NCI-H1417 (cell line): Measurements from ENCODE around the gene TMPRSS3.

ENCODE experiments used
- DNase-seq, 3 experiments: peaks; one replicate each; lab custom pipeline; 2025; lab: John Stamatoyannopoulos, UW

Gene TMPRSS3

DNA sequence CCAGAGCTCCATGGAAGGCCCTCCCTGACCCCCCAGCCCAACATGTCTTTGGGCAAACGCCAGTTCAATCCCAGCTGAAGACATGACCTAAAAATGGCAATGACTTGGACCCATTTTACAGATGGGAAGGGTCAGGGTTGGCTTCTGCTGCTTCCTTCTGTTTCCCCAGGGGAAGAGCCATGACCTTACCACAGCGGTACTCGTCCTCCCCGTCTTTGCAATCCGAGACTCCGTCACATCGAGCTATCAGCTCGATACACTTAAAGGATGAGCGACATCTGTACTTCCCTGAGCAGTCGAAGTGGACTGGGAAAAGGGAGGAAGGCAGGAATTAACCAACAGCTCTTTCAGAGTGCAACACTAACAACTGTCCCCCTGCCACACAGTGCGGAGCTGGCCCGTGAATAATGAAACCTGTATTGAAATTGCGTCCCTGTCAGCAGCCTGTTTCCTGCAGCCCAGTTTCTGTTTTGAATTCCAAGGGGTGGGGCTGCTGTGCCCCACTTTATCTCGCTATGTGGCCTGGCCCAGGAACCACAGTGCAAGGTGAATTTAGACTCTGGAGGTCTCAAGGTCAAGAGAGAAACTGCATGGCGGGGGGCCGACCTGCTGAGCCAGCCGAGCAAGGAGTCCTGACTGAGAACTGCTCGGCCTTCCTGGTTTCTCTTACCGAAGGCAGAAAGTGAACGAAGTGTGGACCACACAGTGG, 7.0 kb downstream of the TMPRSS3 start:
- no peak for DNase-seq

DNA sequence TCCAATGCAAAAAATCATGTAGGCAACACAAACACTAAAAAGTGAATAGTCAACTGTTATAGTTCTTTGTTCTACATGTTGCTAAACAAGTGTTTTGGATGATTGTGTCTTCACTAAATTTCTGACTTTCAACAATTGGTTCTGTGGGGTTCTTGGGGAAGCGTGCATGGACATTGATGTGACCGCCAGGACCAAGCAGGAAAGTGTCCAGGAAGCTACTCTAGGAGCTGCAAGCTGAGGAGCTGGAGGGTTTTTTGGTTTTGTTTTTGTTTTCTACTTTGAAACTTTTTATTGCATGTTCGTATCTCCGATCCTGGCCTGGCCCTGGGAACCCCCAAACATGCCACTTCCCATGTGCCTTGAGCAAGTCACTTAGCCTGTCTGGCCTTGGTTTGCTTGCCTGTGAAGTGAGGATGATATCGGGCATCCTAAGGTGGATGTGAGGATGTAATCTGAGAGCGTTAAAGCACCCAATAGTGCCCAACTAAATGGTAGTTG, 8.0 kb downstream of the TMPRSS3 start:
- DNase-seq = no peak

DNA sequence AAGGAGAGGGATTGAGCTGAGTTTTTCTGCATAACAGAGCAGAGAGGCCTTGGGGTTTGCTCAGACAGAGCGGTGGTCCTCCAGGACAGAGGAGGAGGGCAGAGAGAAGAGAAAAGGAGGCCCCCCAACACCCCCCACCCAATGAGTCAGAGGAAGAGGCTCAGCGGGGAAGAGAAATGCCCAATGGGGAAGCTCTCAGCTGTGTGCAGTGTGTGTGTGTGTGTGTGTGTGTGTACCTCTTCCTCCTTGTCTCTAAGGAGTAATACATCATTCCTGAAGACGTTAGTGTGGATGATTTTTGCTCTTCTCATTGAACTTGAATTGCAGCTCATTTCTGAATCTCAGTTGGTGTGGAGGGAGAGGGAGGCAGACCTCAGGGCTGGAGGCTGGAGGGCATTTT, 8.7 kb downstream of the TMPRSS3 start:
- no peak for DNase-seq

DNA sequence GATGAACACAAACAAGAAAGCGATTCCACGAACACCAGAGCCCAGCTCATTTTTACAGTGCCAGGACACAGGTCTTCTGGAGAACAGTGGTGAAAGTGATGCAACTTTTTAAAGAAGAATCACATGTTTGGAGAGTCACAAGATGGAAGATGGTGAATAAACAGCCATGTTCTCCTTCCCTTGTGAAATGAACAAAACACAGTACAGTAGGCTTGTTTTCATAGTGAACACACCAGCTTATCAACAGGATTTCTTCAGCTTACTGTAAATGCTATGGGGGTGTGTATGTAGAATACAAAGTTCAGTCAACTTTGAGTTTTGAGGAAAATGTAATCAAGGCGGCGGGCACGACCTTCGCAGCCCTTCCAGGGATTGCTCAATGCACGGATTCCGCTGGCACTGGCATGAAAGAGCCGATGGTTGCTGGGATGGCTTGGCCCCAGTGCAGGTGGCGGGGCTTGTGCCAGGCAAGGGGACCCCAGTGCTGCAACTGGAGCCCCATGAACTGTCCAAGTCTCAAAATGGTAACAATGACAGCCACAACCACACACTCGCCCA, 9.7 kb downstream of the TMPRSS3 start:
- no peak for DNase-seq

DNA sequence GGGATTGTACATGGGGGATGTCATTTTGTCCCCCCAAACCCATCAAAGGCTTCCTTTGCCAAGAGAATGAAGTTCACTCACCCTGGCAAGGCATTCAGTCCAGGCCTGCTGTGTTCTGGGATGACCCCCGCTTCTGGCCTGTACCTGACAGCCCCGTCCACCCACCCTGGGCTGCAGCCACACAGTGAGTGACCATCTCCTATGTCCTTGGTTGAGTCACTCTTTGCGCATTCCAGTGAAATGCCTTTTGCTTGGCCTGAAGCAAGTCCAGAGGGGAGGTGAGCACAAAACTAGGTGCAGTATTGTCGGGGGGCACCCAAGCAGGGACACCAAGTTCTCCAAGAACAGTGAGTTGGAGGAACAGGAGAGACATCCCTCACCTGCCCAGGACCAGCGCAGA, 10.2 kb downstream of the TMPRSS3 start:
- DNase-seq = no peak

DNA sequence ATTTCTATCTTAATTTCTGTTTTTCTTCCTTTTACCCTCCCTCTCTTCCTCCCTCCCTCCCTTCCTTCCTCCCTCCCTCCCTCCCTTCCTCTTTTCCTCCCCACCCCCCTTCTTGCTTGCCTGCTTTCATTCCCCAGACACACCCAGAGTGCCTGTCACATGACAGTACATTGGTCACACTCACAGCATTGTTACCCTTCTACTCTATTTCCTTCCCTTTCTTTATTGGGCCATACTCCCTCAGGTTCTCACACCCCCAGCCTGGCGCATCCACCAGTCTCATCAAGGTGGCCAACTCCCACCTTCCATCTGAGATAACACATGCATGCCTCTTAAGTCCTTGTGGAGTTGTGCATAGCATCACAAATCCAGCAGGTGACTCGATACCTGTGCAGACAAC, 10.9 kb downstream of the TMPRSS3 start:
- DNase-seq = no peak

DNA sequence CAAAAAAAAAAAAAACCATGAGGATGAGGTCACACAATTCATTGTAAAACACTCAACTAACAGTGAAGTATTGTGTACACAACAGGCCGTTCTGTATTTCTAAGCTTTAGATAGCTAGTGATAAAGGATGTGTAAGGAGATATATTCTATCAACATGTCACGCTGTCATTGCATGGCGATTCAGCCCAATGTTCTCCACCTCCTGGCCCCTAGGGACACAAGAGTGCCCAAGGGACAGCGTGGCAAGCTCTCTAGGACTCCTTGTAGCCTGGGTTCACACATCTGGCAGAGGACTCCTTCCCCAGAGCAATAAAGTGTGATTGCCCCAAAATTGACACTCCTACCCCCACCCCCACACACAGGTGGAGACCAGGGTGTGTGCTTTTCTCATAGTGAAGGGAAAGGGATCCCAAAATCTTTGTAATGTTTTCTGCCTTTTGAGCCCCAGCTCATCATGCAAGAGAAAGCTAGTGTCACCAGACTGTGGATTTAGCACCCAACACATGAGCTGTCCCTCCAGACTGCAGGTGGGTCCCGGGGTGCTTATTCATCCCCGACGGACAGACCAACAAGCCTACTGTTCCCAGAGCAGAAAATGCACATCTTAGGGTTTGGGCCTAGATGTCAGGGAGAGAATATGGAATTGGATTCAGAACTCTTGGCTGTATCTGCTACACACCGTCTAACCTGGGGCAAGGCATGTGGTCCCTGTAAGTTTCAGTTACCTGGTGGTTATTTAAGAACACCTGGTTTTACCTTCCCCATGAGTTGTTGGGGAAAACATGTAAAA, 11.5 kb downstream of the TMPRSS3 start:
- DNase-seq = peak in 1 of 3 experiments; percentile 23

DNA sequence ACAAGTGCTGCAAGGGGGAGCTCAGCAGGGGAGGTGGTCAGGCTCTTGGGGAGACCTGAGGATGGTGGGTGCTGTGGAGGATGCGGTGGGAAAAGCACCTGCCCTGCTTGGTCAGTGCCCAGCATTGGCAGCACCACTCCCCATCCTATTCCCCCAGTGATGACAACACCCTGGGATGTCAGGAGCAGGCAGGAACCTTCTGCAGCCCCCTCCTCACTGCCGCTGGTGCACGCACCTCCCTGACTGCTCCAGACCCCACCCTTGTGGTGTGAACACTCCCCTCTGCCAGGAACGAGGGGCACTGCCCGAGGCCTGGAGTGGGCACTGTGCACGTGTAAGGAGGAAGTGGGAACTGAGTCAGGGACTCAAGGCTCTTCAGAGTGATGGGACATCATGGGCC, 12.5 kb downstream of the TMPRSS3 start:
- DNase-seq = no peak

DNA sequence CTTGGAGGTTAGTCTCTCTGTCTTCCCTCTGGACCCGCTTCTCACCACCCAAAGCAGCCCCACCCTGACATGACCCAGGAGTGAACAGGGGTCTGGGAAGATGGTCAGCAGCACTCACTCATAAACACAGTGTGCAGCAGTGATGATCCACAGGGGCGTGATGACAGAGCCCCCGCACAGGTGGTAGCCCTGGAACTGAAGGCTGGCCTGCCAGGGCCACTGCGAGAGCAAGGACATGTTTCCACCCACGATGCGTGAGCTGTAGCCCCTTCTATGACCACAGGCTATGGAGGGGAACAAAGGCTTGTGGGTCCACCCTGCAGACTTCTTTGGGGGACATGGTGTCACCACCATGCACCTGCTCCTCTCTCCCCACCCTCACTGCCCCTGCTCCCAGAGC, 12.9 kb downstream of the TMPRSS3 start:
- no peak for DNase-seq

DNA sequence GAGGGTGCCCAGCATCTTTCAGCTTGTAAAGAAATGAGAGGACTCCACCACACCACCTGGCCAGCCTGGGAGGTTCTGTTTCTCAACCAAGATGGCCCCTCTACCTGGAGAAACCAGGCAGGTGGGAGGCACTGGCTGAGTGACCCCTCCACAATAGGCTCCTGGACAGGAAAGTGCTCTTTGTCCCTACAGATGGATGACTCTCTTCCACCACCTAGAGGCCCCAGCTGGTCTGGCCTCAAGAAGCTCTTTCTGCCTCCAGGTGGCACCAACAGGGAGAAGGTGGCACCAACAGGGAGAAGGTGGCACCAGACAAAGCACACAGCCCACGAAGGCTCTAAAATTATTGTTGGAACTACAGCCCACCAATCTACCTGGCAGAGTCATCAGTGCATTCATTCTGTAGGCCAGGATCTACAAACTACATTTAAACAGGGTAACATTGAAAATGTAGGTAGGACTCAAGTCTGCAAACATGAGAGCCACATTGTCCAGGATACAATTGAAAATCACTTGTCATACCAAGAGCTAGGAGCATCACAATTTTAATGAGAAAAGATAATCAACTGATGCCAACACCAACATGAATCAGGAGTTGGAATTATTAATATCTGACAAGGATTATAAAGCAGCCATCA, 14.4 kb downstream of the TMPRSS3 start:
- peak; percentile 25 to 82 (median 50) for DNase-seq

DNA sequence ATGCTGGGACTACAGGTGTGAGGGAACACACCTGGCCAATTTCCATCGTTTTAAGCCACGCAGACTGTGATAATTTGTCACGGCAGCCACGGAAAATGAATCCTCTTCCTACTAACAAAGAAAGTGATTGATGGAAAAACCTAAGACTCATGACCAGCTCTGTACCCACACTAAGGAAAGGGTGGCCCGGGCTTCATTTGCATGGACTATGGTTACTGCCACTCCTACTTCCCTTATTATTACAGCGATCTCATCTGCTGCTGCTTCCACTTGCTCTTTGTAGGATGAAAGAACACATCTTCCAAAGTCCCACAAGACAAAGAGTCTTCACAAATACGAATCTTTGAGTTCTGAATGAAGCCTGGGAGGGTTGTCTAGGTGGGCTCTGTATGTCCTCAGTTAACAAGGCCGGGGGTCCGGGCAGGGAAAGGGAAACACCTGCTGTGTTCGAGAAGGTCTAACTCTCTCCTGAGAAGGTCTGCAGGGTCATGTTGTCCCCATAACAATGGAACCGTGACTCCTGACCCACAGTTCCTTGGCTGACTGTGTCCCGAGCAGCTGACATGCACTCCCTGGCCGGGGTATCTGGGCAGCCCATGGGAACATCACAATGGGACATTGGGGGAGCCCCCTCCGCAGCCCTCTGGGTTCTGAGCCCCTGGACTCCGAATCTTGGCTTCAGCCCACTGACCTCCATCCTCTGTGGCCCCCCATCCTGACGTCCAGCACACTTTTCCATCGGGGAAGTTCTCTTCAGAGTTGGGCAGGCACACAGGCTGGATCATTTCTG, 16.2 kb downstream of the TMPRSS3 start:
- DNase-seq = no peak

DNA sequence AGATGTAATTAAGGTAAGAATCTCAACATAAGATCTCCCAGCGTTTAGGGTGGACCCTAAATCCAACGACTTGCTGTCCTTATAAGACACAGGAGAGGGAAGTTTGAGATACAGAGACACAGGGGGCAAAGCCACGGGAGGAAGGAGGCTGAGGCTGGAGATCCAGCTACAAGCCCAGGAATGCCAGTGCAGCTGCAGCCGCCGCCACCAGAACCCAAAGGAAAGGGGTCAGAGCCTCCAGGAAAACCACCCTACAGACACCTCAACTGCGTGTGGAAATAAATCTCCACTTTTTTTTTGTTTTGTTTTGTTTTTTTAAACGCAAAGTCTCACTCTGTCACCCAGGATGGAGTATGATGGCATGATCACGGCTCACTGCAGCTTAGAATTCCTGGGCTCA, 17.4 kb downstream of the TMPRSS3 start:
- DNase-seq = no peak

DNA sequence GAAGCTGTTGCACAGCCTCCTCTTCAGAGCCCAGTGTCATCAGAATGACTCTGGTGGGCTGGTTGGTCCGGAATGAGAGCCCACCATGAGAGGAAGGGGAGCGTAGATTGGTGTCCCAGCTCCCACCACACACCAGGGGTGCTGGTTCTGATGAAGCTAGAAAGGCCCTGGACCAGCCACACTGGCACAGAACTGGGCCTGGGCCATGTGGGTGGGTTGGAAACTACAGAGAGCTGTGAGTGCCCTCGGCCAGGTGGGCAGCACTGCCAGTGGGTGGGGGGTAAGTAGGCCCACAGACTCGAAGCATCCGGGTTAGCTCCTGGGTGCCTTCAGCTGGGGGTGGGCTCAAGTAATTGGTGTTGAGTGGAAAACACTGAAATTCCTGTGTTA, 17.9 kb downstream of the TMPRSS3 start:
- no peak for DNase-seq

DNA sequence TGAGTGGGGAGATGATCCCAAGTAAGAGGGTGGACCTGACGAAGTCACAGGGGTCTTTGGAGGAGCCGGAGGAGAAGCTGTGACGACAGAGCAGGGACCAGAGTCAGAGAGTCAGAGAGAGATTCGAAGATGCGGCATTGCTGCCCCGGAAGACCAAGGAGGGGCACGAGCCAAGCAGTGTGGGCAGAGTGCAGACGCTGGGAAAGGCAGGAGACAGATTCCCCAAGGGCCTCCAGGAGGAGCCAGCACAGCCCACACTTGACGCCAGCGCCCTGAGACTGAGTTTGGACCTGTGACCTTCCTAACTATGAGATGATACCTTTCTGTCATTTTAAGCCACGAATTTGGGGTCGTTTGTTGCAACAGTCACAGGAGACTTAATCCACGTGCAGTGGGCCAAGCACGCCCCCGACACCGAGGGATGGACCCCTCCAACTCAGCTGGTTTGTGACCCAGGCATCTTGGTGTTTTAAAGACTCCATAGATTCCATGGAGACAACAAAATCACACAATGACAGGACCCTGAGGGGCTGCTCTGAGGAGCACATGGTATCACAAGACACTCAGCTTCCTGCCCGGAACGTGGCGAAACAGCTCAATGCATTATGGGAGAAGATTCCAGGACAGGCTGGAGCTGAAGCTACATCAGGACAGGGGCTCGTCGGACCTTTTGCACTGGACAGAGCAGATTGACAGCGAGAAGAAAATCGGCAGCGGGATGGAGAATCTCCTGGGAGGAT, 18.5 kb downstream of the TMPRSS3 start:
- DNase-seq = no peak

DNA sequence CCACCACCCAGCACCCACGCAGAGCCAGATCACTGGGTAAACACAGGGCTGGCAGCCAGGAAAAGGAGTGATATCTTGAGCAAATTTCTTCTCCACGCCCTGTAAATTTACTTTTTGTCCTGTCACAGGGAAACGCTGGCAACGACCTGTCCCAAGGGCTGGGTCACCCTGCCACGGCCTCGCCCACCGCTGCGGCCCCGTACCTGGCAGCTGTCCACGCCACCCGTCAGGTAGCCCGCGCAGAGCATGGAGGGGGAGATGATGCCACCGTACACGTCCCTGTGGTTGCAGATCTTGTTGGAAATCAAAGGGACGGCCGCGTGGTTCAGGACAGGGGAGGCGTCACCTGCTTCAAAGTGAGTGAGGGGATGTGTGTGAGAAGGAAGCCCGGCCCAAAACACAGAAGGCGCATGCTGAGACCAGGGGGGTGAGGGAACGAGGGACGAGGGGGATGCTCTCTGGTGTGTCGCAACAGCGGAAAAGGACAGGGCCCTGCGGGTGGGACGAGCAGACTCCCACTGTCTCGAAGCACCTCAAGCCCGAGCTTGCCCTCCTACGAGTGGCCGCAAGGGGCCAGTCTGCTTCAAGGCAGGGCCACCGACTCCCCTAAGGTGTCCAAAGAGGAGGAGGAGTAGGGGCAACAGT, 19.4 kb downstream of the TMPRSS3 start:
- no peak for DNase-seq

DNA sequence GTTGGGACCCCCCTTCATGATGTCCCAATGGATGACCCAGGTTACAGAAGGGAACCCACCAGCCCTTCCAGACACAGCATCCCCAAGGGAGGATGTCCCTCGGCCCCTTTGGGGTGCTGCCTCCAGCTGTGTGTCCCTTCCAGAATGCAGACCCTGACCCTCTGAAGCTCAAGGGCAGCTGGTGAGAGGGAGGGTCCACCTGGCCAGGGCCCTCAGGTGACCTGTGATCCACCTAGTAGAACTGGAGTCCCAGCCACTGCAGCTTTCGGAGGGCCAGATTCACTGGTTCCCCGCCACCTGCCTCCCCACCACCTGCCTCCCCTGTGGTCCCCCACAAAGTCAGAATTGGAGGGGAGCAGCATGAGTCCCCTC, 19.9 kb downstream of the TMPRSS3 start:
- DNase-seq = no peak

DNA sequence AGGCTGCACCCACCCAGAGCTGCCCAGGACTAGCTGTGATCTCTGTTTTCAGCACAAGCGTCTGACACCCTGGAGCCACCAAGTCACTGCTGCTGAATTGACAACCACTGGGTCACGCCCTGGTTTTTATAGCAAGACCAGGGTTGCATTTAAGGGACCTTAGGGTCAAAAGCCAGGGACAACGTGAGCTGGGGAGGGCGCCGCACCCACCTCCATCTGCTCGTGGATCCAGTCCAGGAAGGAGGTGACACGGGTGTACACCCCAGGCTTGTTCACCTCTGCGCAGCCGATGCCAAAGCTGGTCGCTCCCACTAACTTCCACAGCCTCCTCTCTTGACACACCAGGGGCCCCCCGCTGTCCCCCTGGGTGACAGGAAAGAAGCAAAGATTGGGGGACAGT, 20.3 kb downstream of the TMPRSS3 start:
- no peak for DNase-seq

DNA sequence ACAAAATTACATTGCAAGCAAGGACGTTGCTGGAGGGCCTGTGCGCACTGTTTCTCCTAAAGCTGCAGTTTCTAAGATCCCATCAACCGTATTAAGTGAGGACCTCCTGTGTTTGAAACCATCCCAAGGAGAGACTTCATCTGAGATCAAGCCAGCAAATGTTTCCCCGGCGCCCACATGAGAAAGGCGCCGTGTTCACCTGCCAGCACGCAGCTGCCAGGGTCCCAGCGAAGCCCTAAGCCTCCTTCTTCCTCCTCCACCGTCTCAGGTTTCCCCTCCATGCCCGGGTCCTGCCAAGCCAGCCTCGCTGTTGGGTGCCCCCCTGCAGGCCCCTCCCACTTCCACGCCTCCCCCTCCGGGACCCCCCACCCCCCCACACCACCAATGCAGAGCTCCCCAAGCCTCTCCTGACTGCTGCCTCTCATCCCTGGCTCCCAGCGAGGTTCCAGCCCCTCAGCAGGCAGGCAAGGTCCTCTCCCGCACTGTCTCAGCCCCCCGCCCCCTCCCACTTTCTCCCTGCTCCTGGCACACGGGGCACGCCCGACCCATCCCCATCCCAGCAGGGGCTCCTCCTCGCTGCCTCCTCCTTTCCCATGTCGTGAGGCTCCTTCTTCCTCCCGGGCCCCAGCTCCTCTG, 20.9 kb downstream of the TMPRSS3 start:
- DNase-seq = peak in 2 of 3 experiments; percentile 24 to 50

DNA sequence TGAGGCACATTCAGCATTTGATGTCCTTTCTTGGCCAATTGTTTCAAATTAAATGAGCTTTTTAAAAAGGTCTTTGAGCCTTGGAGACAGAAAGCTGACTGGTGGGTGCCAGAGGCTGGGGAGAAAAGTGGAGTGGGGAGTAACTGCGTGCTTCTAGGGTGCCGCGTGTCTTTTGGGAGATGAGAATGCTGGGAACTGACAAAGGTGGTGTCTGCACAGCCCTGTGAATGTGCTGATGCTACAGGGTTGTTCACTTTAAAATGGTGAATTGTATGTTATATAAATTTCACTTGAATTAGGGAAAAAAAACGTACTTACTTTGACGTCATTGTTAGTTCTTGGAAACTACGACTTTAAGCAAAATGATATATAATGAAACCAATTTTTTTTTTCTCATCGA, 21.4 kb downstream of the TMPRSS3 start:
- DNase-seq = no peak

DNA sequence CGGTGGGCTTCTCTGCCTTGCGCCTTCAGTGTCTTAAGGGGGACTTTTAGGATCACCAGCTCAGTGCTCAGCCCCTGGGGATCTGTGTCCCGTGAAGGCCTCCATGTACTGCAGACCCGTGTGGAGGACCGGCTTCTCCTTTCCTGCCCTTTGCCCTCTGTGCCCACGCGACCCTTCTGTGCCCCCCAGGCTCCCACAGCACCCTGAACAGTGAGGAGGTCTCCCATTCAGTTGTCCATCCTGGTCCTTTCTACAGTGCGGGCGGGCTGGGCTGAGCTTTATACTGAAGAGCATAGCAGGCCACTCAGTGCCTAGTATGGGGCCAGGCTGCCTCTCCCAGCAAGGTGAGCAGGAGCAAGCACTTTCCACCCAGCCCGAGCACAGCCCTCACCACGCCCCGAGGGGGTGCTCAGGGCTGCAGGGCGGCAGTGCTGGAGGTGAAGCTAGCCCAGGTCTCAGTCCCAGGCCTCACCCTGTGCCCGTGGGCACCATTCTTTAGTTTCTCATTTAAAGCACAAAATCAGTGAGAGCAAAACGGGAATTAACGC, 21.9 kb downstream of the TMPRSS3 start:
- no peak for DNase-seq
